Uterus (tissue), 2 donors: ENCODE results near the gene PURA.
A peak's percentile ranks its signal among the peaks of the same experiment; 100 is the strongest.

Experiments
- POLR2A ChIP-seq, 2 donors: fragments of 450-650 bp; IDR thresholded peaks; one replicate each; pipeline ENCODE4 v1.6.1; 2016; ENCODE audit warnings: antibody characterized with exemption in 2 of 2, mild to moderate bottlenecking in 1 of 2, moderate library complexity in 1 of 2
- TF ChIP-seq, protein P1 (sequence below), 4 experiments: fragments of 200-600 bp in 2 of 4; fragments of 450-650 bp in 2 of 4; sonication (generic) in 2 of 4; IDR thresholded peaks; one replicate each; pipeline ENCODE4 v1.5.1; 2016 to 2019; ENCODE audit warnings: antibody characterized with exemption in 4 of 4, mild to moderate bottlenecking in 2 of 4, moderate library complexity in 1 of 4

DNA sequence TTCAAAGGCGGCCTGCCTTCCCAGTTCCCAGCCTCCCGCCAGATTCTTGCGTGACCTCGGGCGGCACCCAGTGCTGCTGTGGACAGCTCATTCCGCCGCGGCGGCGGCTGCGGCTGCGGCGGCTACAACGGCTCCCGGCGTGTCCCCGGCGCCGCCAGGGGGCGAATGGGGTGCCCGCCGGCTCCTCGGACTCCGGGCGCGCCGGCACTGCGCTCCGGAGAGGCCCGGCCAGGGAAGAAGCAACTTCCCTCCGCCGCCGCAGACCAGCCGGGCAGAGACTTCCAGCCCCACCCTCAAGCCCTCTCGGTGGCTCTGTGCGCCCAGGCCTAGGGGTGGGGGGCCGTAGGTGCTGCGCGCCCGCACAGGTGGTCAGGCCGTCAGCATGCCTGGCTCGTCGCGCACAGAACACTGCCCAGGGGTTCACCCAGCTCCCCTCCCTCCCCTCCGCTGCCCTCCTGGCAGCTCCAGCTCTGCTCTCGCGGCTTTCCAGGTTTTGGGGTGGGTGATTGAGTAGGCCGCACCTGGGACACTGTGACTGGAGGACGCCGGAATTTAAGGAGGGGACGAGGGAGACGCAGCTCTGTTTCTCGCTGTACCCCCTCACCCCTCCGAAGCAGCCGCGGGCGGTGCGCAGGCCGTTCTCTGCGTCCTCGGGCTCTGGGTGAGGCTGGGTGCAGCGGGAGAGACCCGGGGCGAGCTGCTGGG is 32.1 kb downstream of the PURA start:
- TF ChIP-seq, protein P1, sequence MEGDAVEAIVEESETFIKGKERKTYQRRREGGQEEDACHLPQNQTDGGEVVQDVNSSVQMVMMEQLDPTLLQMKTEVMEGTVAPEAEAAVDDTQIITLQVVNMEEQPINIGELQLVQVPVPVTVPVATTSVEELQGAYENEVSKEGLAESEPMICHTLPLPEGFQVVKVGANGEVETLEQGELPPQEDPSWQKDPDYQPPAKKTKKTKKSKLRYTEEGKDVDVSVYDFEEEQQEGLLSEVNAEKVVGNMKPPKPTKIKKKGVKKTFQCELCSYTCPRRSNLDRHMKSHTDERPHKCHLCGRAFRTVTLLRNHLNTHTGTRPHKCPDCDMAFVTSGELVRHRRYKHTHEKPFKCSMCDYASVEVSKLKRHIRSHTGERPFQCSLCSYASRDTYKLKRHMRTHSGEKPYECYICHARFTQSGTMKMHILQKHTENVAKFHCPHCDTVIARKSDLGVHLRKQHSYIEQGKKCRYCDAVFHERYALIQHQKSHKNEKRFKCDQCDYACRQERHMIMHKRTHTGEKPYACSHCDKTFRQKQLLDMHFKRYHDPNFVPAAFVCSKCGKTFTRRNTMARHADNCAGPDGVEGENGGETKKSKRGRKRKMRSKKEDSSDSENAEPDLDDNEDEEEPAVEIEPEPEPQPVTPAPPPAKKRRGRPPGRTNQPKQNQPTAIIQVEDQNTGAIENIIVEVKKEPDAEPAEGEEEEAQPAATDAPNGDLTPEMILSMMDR (IDR thresholded peaks at IDR 0.05), result peak; percentile 38 to 88 (median 85)
- peak in 1 of 2 donors; percentile 20 for TF ChIP-seq POLR2A (IDR thresholded peaks at IDR 0.05)
